SW 1271 (cell line): ENCODE results near the gene MAP4.
"Not testable (repeated sequence)": the region's sequence is repeated elsewhere in the genome, so short reads cannot be mapped to it uniquely, and the experiment has no call there.

Experiments used
- DNase-seq, 2 experiments: peaks; one replicate each; lab custom pipeline; 2025; lab: John Stamatoyannopoulos, UW

The MAP4 gene

DNA sequence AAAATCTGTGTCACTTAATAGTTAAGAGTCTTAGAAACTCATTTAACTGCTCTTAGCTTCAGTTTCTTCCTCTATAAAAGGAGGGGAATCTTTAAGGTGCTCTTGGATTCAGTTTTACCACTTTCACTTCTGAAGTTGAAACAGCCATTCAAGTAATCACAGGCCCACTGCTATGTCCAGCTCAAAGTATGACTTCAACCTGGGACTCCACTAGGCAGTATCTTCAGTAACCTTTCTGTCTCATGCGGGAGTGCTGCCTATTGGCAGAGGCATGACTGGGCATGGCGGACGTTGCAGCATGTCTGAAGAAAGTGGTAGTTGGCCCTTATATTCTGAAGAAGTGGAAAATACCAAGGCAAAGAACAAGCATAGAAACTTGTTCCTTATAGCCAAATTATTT, 121.0 kb downstream of the MAP4 start:
- DNase-seq: no peak

DNA sequence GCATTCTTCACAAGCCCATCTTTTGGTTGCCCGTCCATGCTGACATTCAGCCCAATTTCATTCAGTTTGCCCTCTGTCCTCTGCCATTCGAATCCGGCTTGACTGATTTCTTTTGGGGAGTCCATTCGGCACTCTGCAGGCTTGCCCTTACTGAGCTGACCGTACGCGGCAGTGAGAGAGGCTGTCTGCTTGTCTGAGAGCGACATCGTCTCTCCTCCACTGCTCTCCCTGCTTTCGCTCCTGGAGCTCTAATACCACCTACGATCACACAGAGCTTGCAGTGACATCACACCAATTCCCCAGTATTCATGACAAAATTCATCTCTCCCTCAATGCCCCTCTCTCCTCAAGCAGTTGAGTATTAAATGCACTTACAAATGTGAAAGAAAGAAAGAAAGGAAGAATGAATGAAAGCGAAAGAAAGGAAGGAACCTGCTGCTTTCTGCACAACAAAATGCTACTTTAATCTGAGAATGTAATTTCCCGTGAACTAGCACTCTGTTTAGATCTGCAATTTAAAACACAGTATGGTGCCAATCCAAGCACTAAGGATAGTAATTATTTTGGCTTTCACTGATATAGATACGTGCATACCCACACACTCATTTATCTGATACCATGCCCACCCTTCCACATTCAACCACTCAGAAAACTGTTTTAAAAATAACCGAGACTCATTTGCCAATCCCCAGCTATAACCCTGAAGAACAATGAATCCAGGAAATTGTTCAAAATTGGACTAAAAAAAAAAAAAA, 123.8 kb downstream of the MAP4 start:
- DNase-seq: no peak

DNA sequence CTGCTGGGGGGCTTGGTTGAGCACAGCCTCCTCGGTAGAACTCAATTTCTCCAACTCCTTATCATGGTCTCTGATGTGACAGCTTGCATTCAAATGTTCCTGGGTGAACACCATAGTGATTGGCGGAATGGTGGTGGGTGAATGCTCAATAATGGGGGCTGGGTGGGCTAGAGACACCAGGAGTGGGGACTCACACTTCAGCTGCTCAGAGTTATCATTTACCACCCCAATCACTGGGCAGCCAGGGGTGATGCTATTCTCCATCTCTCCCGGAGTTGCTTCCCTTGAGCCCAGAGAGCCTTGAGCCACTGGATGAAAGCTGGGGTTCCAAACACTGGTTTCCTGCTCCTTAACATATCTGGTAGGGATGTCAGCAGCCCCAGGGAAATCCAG, 124.6 kb downstream of the MAP4 start:
- DNase-seq: no peak

- DNase-seq: no peak
Observed at GRCh38 chr3:47890828-47891612, 125.2 kb downstream of the MAP4 start.

DNA sequence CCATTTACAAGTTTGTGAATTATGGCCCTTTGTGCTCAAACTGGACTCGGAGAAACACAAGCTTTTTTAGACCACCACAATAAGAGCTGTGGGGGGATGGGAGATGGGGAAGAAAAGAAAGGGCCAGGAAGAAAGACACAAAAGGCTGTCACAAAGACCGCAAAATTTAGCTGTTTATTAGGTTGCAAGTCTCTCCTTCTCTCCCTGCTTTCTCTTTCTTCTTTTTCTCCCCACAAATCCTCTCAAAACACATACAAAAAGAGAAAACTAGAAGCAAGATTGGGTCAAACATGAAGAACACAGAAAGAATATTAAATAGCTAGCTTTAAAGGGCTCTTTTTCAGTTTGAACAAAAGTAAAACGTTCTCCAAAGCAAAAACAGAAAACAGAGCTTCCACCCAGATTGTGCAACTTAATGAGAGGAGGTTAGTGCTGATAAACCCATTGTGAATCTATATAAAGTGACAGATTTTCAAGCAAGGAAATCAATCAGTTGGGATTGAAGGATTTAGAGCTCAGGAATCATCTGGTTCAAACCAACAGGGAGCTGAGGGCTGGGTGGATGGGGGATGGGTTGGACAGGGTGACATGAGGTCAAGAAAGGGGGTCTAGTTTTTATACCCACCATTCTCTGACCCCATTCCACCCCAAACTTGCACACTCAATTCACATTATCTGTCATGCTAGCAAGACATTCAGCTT, 125.9 kb downstream of the MAP4 start:
- DNase-seq: no peak

DNA sequence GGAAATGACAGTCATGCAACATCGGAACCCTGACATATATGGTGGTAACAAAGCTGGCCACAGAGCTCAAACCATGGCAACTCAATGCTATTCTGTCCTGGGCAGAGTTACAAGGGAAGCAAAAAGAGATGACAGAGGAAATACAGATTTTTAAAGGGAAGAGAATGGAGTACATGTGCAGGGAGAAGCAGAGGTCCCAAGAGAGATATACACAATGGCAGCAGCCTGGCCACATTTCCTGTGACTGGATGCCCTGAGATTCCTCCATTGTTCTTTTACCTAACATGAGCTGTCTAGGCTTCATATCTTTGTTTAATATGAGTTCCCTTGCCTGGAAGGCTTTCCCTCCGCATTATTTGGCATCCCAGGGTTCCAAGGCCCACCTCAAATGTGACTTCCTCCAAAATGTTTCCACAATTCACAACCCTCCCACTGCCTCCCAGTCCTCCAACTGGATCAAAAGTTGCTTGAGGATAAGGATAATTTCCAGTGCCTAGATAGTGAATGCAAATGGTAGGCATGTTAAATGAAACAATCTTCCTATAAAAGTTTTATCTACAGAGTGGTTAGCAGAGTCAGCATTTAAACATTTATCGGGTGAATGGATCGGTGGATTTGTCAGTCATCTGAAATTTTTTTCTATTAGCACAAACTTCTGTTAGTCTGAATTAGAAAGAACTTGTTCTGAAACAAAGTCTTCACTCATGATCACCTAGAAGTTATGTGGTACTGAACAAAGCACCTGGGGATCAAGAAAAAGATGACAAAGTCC, 127.0 kb downstream of the MAP4 start:
- no peak for DNase-seq

- DNase-seq: not testable (repeated sequence)
Observed at GRCh38 chr3:47887991-47888390, 128.2 kb downstream of the MAP4 start.

- DNase-seq: no peak
Observed at GRCh38 chr3:47885168-47885567, 131.0 kb downstream of the MAP4 start.

GRCh38 chr3:47884603-47885002, 131.6 kb downstream of the MAP4 start:
- DNase-seq: no peak

GRCh38 chr3:47882338-47882737, 133.9 kb downstream of the MAP4 start:
- no peak for DNase-seq

DNA sequence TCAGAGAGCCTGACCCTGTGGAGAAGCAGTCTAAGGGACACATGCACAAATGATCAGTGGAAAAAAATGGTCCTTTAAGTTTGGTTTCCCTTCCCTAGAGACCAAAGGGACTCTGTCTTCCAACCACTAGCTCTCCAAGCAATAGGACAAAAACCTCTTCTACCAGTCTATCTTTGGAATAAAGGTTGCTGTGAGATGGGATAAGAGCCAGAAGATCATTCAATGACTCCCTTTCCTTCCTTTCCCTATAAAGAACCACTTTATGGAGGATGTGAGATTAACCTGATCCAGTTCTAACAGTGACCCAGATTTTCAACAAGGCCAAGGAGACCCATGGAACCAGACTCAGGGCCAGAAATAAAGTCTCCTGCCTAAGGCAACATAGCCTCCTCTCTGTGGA, 138.5 kb downstream of the MAP4 start:
- no peak for DNase-seq

DNA sequence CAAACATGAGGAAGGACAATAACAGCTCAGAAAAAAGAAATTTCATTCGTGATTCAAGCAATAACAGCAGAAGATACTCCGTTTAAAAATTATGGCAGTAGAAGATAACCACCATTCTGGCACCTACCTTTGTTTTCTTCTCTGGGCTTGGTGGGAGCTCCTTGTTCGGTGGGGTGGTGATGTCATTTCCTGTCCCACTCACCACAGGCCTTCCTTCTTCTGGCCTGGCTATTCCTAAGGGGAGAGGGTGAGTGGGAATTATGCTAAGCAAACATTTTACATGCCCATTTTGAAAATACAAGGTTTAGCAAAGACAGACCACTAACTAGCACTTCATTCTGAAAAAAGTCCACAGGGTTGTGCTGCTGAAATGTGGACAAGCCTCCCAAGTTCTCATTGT, 138.9 kb downstream of the MAP4 start:
- DNase-seq: no peak

GRCh38 chr3:47874913-47875312, 141.3 kb downstream of the MAP4 start:
- DNase-seq: no peak

DNA sequence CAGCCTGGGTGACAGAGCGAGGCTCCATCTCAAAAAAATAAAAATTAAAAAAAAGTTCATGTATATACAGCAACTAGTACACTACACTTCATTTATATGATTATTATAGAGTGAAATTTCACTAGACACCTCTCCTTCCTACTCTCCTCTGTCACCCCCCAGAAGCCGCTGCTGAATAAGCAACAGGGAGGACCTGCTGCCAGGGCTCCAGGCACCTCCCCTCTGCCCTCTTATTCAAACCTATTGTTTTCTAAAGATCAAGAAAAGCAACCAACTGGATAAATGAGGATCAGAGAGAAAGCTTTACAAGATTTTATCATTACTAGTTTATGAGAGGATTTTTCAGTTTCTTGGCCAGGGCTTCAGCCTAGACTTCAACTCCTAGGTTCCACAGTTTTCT, 141.8 kb downstream of the MAP4 start:
- DNase-seq: no peak

DNA sequence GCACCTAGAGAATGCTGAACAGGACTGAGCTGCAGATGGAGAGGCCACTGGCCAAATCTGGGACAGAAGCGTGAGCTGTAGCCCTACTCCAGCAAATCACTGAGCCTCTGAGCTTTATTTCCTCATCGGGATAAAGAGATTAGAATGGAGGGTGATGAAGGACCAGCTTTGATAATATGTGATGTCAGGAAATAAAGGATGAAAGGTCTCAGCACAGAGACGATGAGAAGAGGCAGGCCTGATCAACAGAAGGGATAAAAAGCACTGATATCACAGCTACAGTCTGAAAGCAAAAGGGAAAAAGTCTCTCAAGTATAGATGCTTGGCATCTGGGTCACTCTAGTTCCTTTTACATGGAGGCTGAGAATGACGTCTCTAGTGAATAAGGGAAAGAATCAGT, 143.3 kb downstream of the MAP4 start:
- no peak for DNase-seq

GRCh38 chr3:47871389-47871788, 144.8 kb downstream of the MAP4 start:
- no peak for DNase-seq

GRCh38 chr3:47870702-47871260, 145.4 kb downstream of the MAP4 start:
- DNase-seq: no peak

DNA sequence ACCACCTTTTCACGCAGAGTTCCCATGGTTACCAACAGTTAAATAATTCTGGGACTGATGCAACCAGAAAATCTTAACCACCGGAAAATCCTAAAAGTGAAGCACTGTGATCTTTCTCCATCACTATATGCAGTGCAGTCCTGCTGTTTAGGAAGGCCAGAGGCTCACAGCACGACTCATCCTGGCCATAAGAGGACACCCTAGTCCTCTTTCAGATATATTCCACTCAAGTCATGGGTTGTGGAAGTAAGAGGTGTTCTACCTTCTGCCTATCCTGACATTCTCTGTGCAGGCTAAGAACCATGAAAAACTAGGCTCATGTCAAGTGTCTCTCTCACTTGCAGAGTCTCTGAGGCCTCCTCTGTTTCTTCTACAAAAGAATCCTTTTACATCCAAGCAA, 146.1 kb downstream of the MAP4 start:
- no peak for DNase-seq

- no peak for DNase-seq
Observed at GRCh38 chr3:47868306-47868705, 147.9 kb downstream of the MAP4 start.

GRCh38 chr3:47867451-47868044, 148.7 kb downstream of the MAP4 start:
- no peak for DNase-seq

GRCh38 chr3:47865192-47865591, 151.0 kb downstream of the MAP4 start:
- DNase-seq: no peak
